ENCODE measurements around the gene ALDH8A1.

ALDH8A1 gene

DNA sequence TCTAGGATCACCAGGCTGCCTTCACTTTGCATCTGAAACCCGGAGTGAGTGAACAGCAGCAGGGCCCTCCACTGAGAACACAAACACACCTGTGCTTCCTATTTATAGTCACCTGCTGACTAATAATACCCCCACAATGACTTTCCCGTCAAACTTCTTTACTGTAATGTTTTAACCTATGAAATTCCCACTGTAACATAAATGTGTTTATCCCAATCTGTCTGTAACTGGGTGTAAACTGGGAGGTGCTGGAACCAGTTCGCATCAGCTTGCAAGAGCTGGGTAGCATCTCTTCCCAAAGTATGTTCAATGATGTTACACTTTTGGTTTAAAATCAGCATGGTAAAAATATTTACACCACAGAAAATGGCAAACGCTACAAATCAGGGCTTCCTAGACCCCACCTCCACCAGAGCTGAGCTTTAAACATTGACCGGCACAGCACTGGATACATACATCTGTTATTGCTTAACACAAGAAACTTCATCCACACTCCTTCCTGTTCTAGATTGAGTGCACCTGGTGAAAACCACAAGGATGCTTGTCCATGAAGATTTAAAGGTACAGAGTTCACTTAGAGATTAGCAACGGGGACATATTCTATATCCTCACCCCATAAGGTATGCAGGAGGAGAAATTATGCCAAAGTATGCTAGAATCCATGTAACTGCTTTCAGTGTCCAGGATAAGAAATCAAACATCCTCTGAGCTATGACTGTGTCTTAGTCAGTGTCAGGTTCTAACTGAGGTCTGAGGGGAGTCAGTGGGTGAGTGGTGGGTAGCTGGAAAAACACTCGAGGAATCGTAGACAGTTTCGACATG lies 79.0 kb downstream of the ALDH8A1 start:
- DNase-seq (ENCODE audit: low spot score) = no peak

- no peak for DNase-seq (ENCODE audit: low spot score)
These were observed 81.1 kb downstream of the ALDH8A1 start for GRCh38 chr6:134868812-134869211.

All from CD4-positive, alpha-beta T cell treated with Interleukin-6 at 100 ng/mL for 8 hours (primary cell).